Fibroblast of lung (primary cell): ENCODE results near the gene PEBP1. TPM values are rescaled to one million over a fixed set of nuclear protein-coding genes. Genes with fewer than 3 reads are reported as not detected.
A peak's percentile ranks its signal among the peaks of the same experiment; 100 is the strongest.

ENCODE experiments used
- DNase-seq, 2 donors: peaks; one replicate each; pipeline versions ENCODE4 v3.0.0 to v3.0.0-alpha.2; 2010; ENCODE audit warnings: low read depth in 2 of 2
- H2AFZ ChIP-seq: 2 replicates; pipeline ENCODE4 v1.5.1; 2012; ENCODE audit warnings: low read length, control low read depth, inconsistent platforms
- H3K27ac ChIP-seq: 2 replicates; pipeline ENCODE4 v1.5.1; 2011; ENCODE audit warnings: low read length, control low read depth; ENCODE audit not compliant: insufficient read depth
- H3K27me3 ChIP-seq: 2 replicates; pipeline ENCODE4 v1.5.1; 2011; ENCODE audit warnings: mild to moderate bottlenecking, low read length; ENCODE audit not compliant: control insufficient read depth, insufficient read depth
- H3K36me3 ChIP-seq: 2 replicates; pipeline ENCODE4 v1.5.1; 2011; ENCODE audit warnings: low read length; ENCODE audit not compliant: control insufficient read depth, insufficient read depth
- H3K4me1 ChIP-seq: 2 replicates; pipeline ENCODE4 v1.5.1; 2011; ENCODE audit warnings: low read length; ENCODE audit not compliant: control insufficient read depth, insufficient read depth; ENCODE audit errors: extremely low read depth
- H3K4me2 ChIP-seq: 2 replicates; pipeline ENCODE4 v1.5.1; 2011; ENCODE audit warnings: low read length, control low read depth; ENCODE audit not compliant: insufficient read depth; ENCODE audit errors: extremely low read depth
- H3K4me3 ChIP-seq, 4 experiments: fragments of 200-600 bp in 1 of 4; sonication (generic) in 1 of 4; replicated peaks in 1 of 4; 2 replicates each; pipeline ENCODE4 v1.5.1; 2011 to 2016; ENCODE audit warnings: low read length in 4 of 4, low read depth in 3 of 4, mild to moderate bottlenecking in 3 of 4, control low read depth in 2 of 4, inconsistent platforms in 1 of 4, mixed read lengths in 1 of 4; ENCODE audit not compliant: insufficient read depth in 1 of 4; ENCODE audit errors: control extremely low read depth in 1 of 4
- H3K79me2 ChIP-seq: 2 replicates; pipeline ENCODE4 v1.5.1; 2012; ENCODE audit warnings: mild to moderate bottlenecking, low read length, inconsistent platforms; ENCODE audit not compliant: control insufficient read depth, insufficient read depth
- H3K9ac ChIP-seq: 2 replicates; pipeline ENCODE4 v1.5.1; 2011; ENCODE audit warnings: mild to moderate bottlenecking, low read length, control low read depth; ENCODE audit not compliant: insufficient read depth
- H3K9me3 ChIP-seq: 2 replicates; pipeline ENCODE4 v1.5.1; 2012; ENCODE audit warnings: low read depth, low read length; ENCODE audit not compliant: control insufficient read depth, insufficient read depth
- H4K20me1 ChIP-seq: 2 replicates; pipeline ENCODE4 v1.5.1; 2011; ENCODE audit warnings: low read length; ENCODE audit not compliant: control insufficient read depth, insufficient read depth; ENCODE audit errors: extremely low read depth
- EZH2 ChIP-seq: IDR thresholded peaks from 2 replicates; pipeline ENCODE4 v1.5.1; 2012; ENCODE audit warnings: low read length, control low read depth, mild to moderate bottlenecking; ENCODE audit errors: missing control alignments
- polyA plus RNA-seq, 2 donors: library from polyadenylated mRNA; depleted of rRNA in 1 of 2; stranded (reverse) in 1 of 2; unstranded in 1 of 2; fragments of >200 nt; gene quantifications; 2 replicates each; pipeline ENCODE4 v1.2.1, GENCODE V29; 2011 to 2012; ENCODE audit warnings: missing spikeins in 1 of 2
- total RNA-seq: library from RNA; depleted of rRNA; stranded (reverse); fragments of >200 nt; gene quantifications from 2 replicates; pipeline ENCODE4 v1.2.1, GENCODE V29; 2014
- TF ChIP-seq, protein P1 (sequence below), 2 donors: IDR thresholded peaks in 1 of 2; conservative IDR thresholded peaks in 1 of 2; 1 replicate in 1 of 2; 2 replicates in 1 of 2; pipeline ENCODE4 v1.5.1; 2011 to 2012; ENCODE audit warnings: low read length in 2 of 2, control low read depth in 1 of 2, inconsistent platforms in 1 of 2, low read depth in 1 of 2, mild to moderate bottlenecking in 1 of 2

PEBP1 gene
- total and polyA plus RNA-seq, 2 donors (not counting 1 experiment from before 2014, with no cell fraction given): 193 to 290 TPM

DNA sequence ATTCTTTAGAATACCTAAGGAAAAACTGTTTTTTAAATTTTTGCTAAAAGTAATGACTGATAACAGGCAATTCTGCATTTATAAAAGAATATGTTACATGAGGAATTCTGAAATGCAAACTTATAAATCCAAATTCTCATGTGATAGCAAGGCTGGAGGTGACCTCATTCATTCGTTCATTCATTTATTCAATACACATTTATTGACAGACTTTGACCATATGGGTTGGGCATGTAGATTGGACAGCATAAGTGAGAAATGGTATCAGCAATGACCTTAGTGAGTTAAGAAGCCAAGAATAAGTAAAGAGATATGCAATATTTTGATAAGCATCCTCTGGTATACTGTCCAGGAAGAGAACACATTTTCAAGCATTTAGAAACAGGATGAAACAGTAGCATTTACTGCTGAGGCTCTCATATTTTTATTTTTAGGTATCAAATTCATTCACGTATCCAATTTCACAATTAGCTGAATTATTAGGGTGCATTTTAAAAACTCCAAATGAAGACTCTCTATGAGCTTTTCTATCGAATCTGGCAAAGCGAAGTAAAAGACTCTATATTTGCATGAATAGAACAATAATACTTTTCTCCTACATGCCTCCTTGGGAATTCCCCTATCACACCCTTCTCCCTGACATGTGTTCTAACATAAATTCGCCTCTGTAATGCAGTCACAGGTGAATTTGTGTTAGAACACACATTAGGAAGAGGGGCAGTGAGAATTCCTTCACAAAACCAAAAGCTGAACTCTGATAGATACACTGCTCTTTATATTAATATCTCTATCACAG lies 49.9 kb downstream of the PEBP1 start:
- Histone ChIP-seq H3K36me3 (peaks cover 4% of the 10 kb centered on the region), H3K4me3 (no peak overlapping the region), H3K27ac (no peak overlapping the region), H3K79me2 (peaks cover 17% of the 10 kb centered on the region), H3K4me1 (peaks cover 14% of the 10 kb centered on the region), H4K20me1 (no peaks in the 10 kb centered on the region), H3K9me3 (no peaks in the 10 kb centered on the region), H3K9ac (no peak overlapping the region), H3K27me3 (no peaks in the 10 kb centered on the region), H3K4me2 (no peak overlapping the region), H2AFZ (no peak overlapping the region)
- no peak for TF ChIP-seq EZH2
- TF ChIP-seq, protein P1, sequence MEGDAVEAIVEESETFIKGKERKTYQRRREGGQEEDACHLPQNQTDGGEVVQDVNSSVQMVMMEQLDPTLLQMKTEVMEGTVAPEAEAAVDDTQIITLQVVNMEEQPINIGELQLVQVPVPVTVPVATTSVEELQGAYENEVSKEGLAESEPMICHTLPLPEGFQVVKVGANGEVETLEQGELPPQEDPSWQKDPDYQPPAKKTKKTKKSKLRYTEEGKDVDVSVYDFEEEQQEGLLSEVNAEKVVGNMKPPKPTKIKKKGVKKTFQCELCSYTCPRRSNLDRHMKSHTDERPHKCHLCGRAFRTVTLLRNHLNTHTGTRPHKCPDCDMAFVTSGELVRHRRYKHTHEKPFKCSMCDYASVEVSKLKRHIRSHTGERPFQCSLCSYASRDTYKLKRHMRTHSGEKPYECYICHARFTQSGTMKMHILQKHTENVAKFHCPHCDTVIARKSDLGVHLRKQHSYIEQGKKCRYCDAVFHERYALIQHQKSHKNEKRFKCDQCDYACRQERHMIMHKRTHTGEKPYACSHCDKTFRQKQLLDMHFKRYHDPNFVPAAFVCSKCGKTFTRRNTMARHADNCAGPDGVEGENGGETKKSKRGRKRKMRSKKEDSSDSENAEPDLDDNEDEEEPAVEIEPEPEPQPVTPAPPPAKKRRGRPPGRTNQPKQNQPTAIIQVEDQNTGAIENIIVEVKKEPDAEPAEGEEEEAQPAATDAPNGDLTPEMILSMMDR (conservative IDR thresholded peaks at IDR 0.05 in 1 of 2, IDR thresholded peaks at IDR 0.05 in 1 of 2; ENCODE audit: low read depth in 1 of 2, low read length in 2 of 2): no peak
- no peak for DNase-seq

DNA sequence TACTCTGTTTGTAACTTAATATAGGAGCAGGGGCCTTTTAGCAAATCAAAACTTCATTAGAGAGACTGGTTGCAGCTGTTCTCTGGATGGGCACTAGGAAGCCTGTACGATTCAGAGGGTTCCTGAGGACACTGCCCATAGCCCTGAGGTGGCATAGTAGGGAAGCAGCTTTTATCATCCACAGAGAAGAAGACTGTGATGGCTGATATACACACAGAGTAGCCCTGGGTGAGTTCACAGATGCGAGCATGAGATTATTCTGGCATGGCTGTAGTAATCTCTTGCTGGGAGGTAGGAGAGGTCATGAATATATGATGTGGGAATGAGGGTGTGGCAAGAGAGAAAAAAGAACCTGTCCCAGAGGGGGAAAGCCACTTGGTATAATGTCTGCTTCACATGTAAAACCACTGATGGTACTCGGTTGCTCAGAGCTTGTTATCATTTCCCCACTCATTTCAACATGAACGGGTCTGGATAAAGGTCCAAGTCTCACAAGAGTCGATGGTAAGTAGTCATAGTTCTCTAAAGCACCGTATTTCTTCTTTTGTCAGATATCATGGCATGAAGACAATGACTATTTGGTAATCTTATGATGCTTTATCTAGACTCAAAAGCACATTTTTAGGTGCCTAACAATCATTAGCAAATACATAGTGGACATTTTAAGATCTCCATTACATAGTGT lies 52.0 kb downstream of the PEBP1 start:
- H3K27ac ChIP-seq: peak overlapping the region; percentile 52
- peaks cover 10% of the 10 kb centered on the region for H3K4me1 ChIP-seq
- H3K36me3 ChIP-seq: no peaks in the 10 kb centered on the region
- H2AFZ ChIP-seq: no peak overlapping the region
- H3K9me3 ChIP-seq: no peaks in the 10 kb centered on the region
- no peaks in the 10 kb centered on the region for H3K27me3 ChIP-seq
- H3K79me2 ChIP-seq: peaks cover 17% of the 10 kb centered on the region
- peak overlapping the region; percentile 88 for H3K4me2 ChIP-seq
- H3K4me3 ChIP-seq: peak overlapping the region; percentile 21 to 67 (median 46)
- H3K9ac ChIP-seq: no peak overlapping the region
- H4K20me1 ChIP-seq: no peaks in the 10 kb centered on the region
- DNase-seq: peak; percentile 18 to 25
- TF ChIP-seq, protein P1 (conservative IDR thresholded peaks at IDR 0.05 in 1 of 2, IDR thresholded peaks at IDR 0.05 in 1 of 2; ENCODE audit: low read depth in 1 of 2, low read length in 2 of 2): no peak
- TF ChIP-seq EZH2: no peak

DNA sequence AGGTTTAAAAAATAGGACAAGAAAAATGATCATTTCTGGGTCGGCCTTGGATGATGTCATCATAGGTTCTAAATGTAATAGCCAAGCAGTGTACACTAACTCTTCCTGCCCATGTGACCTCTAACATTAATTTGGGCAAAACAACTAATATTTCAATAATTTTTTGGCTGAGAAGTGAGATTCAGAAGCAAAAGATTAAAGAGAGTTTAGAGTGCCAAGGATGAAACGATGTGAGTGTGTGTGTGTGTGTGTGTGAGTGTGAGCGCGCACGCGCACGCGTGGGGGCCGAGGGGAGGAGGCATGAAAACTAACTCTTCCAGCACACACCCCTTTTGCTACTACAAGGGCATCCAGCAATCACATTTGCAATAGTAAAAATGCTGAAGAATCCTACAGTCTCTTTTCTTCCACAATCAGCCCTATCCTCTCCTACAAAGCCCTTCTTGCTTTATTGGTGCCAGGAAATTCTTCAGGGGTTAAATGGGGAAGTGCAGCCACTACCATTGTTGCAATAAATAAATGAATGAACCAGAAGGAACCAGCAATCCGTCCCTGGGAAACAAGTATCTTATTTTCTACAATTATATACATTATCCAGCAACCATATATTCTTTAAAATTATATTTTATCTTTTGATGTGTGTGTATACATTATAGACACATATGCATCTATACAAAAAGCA lies 52.9 kb downstream of the PEBP1 start:
- Histone ChIP-seq H2AFZ (no peak overlapping the region), H3K4me1 (peaks cover 10% of the 10 kb centered on the region), H3K27ac (peak overlapping the region; percentile 61), H3K4me3 (peak overlapping the region; percentile 25 to 67 (median 46)), H3K36me3 (no peaks in the 10 kb centered on the region), H3K9me3 (no peaks in the 10 kb centered on the region), H4K20me1 (no peaks in the 10 kb centered on the region), H3K4me2 (peak overlapping the region; percentile 88), H3K9ac (no peak overlapping the region), H3K79me2 (peaks cover 15% of the 10 kb centered on the region), H3K27me3 (no peaks in the 10 kb centered on the region)
- DNase-seq: peak; percentile 67 to 81
- no peak for TF ChIP-seq EZH2
- TF ChIP-seq, protein P1 (conservative IDR thresholded peaks at IDR 0.05 in 1 of 2, IDR thresholded peaks at IDR 0.05 in 1 of 2; ENCODE audit: low read depth in 1 of 2, low read length in 2 of 2): no peak
